DND-41 (cell line): Measurements from ENCODE around the gene NFIL3.

Source experiments
- ATAC-seq: fragments of 200-7000 bp; cut with Tn5 transposase; 3 replicates; pipeline ENCODE4 v1.9.1; 2021; ENCODE audit warnings: low read depth; ENCODE audit not compliant: insufficient read depth
- DNase-seq: peaks from one replicate; pipeline ENCODE4 v3.0.0-alpha.2; 2020
- H2AFZ ChIP-seq: 2 replicates; pipeline ENCODE4 v1.6.0; 2012; ENCODE audit warnings: low read depth, low read length
- H3K27ac ChIP-seq: 2 replicates; pipeline ENCODE4 v1.5.1; 2012; ENCODE audit warnings: low read length, inconsistent platforms
- H3K27me3 ChIP-seq: fragments of 200-600 bp; sonication (generic); 2 replicates; pipeline ENCODE4 v1.6.0; 2012; ENCODE audit warnings: low read length, mild to moderate bottlenecking, inconsistent platforms; ENCODE audit not compliant: insufficient read depth, poor library complexity
- H3K36me3 ChIP-seq: 2 replicates; pipeline ENCODE4 v1.5.1; 2012; ENCODE audit warnings: low read length, inconsistent platforms; ENCODE audit not compliant: insufficient read depth
- H3K4me1 ChIP-seq: 2 replicates; pipeline ENCODE4 v1.5.1; 2012; ENCODE audit warnings: mild to moderate bottlenecking, low read length; ENCODE audit not compliant: insufficient read depth
- H3K4me2 ChIP-seq: 2 replicates; pipeline ENCODE4 v1.6.0; 2012; ENCODE audit warnings: mild to moderate bottlenecking, moderate library complexity, low read length, inconsistent platforms; ENCODE audit not compliant: insufficient read depth
- H3K4me3 ChIP-seq, 2 experiments: fragments of 200-600 bp in 1 of 2; shearing (Covaris generic) in 1 of 2; 2 replicates each; pipeline ENCODE4 v1.5.1; 2012 to 2016; ENCODE audit warnings: inconsistent platforms in 2 of 2, low read length in 2 of 2, mild to moderate bottlenecking in 2 of 2, low read depth in 1 of 2, moderate library complexity in 1 of 2
- H3K79me2 ChIP-seq: 2 replicates; pipeline ENCODE4 v1.6.0; 2012; ENCODE audit warnings: low read length, inconsistent platforms; ENCODE audit not compliant: insufficient read depth
- H3K9ac ChIP-seq: 2 replicates; pipeline ENCODE4 v1.6.0; 2012; ENCODE audit warnings: low read depth, mild to moderate bottlenecking, inconsistent platforms, low read length, moderate library complexity
- H3K9me3 ChIP-seq: 2 replicates; pipeline ENCODE4 v1.5.1; 2012; ENCODE audit warnings: low read length, moderate library complexity, mild to moderate bottlenecking, inconsistent platforms; ENCODE audit not compliant: insufficient read depth, severe bottlenecking
- H4K20me1 ChIP-seq: 2 replicates; pipeline ENCODE4 v1.6.0; 2012; ENCODE audit warnings: low read length; ENCODE audit not compliant: insufficient read depth
- EZH2 ChIP-seq: IDR thresholded peaks from 3 replicates; pipeline ENCODE4 v1.6.1; 2012; ENCODE audit warnings: borderline replicate concordance, low read depth, mild to moderate bottlenecking, moderate library complexity, low read length, inconsistent platforms; ENCODE audit not compliant: severe bottlenecking
- TF ChIP-seq, protein P1 (sequence below): IDR thresholded peaks from 2 replicates; pipeline ENCODE4 v1.5.1; 2012; ENCODE audit warnings: borderline replicate concordance, low read length, moderate library complexity, mild to moderate bottlenecking; ENCODE audit not compliant: poor library complexity, severe bottlenecking; ENCODE audit errors: extremely low read depth

Gene NFIL3

GRCh38 chr9:91412941-91413340, 10.7 kb downstream of the NFIL3 start:
- H4K20me1 ChIP-seq = no peaks in the 10 kb centered on the region
- no peak for TF ChIP-seq EZH2
- TF ChIP-seq, protein P1, sequence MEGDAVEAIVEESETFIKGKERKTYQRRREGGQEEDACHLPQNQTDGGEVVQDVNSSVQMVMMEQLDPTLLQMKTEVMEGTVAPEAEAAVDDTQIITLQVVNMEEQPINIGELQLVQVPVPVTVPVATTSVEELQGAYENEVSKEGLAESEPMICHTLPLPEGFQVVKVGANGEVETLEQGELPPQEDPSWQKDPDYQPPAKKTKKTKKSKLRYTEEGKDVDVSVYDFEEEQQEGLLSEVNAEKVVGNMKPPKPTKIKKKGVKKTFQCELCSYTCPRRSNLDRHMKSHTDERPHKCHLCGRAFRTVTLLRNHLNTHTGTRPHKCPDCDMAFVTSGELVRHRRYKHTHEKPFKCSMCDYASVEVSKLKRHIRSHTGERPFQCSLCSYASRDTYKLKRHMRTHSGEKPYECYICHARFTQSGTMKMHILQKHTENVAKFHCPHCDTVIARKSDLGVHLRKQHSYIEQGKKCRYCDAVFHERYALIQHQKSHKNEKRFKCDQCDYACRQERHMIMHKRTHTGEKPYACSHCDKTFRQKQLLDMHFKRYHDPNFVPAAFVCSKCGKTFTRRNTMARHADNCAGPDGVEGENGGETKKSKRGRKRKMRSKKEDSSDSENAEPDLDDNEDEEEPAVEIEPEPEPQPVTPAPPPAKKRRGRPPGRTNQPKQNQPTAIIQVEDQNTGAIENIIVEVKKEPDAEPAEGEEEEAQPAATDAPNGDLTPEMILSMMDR = no peak
- H3K79me2 ChIP-seq = peaks cover 2% of the 10 kb centered on the region; the same call in 1 of the 2 replicates
- H3K4me3 ChIP-seq = no peak overlapping the region
- H3K4me2 ChIP-seq = no peak overlapping the region
- no peak overlapping the region for H3K9ac ChIP-seq
- H3K27me3 ChIP-seq = no peaks in the 10 kb centered on the region
- DNase-seq (no peak), ATAC-seq (no peak)
- no peaks in the 10 kb centered on the region for H3K4me1 ChIP-seq
- peaks cover 7% of the 10 kb centered on the region; the same call in 1 of the 2 replicates for H3K36me3 ChIP-seq
- no peak overlapping the region for H3K27ac ChIP-seq
- no peaks in the 10 kb centered on the region for H3K9me3 ChIP-seq
- no peak overlapping the region for H2AFZ ChIP-seq

DNA sequence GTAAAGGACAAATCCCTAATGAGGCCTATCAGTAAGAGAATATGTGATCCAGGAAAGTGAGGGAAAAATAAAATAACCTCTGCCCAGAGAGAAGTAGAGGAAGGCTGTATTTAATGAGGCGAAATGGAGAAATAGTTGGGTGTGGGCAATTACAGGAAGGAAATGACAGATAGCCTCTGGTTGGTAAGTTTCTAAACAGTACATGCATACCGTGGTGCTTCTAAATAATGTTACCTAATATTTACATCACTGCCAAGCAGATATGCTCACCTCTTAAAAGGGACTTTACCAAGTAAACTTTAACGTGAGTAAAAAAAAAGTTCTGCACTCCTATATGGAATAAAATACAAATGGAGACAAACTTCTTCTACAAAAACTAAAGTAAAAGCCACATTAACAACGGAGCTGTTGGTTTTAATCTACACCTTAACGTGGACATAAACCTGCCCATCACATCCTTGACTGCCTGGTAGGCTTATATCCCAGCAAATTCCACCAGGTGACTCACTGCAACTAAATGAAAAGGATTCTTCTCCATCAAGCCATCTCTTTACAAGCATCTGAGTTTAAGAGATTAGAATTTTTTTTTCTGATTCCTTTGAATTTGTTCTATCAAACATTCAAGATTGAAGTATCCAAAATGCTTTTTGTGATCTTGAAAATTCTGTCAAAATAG, 12.4 kb downstream of the NFIL3 start:
- ATAC-seq (no peak), DNase-seq (no peak)
- Histone ChIP-seq H3K27me3 (no peaks in the 10 kb centered on the region), H3K9me3 (no peaks in the 10 kb centered on the region), H3K4me2 (no peak overlapping the region), H4K20me1 (no peaks in the 10 kb centered on the region), H3K4me3 (no peak overlapping the region), H3K36me3 (peaks cover 7% of the 10 kb centered on the region; the same call in 1 of the 2 replicates), H3K4me1 (no peaks in the 10 kb centered on the region), H3K9ac (no peak overlapping the region), H3K79me2 (peaks cover 2% of the 10 kb centered on the region; the same call in 1 of the 2 replicates), H3K27ac (no peak overlapping the region), H2AFZ (no peak overlapping the region)
- TF ChIP-seq, protein P1 = no peak
- TF ChIP-seq EZH2 = no peak

DNA sequence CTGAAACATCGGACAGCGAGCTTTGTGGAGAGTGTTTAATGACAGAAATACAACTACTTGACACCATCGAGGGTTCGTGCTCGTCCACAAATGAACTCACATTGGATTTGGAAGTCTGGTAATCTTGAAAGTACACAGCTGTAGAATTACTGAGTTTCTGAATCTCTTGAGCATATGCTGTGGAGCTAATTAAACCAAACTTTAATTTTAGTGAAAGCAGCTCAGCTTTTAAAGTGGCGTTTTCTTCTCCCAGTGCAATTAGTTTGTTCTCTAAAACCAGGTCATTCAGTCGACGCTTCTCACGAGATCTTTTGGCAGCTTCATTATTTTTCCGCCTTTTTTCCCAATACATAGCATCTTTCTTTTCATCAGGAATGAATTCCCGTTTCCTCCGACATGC, 13.5 kb downstream of the NFIL3 start:
- DNase-seq = no peak
- Histone ChIP-seq H3K9ac (no peak overlapping the region), H3K79me2 (peaks cover under 1% of the 10 kb centered on the region; the same call in 1 of the 2 replicates), H3K4me1 (no peaks in the 10 kb centered on the region), H4K20me1 (no peaks in the 10 kb centered on the region), H3K27me3 (no peaks in the 10 kb centered on the region), H3K4me3 (no peak overlapping the region), H3K4me2 (no peak overlapping the region), H2AFZ (no peak overlapping the region), H3K36me3 (peaks cover 7% of the 10 kb centered on the region; the same call in 1 of the 2 replicates), H3K27ac (no peak overlapping the region), H3K9me3 (no peaks in the 10 kb centered on the region)
- TF ChIP-seq, protein P1 = no peak
- no peak for TF ChIP-seq EZH2
- ATAC-seq = no peak

- Histone ChIP-seq H3K9me3 (no peaks in the 10 kb centered on the region), H3K36me3 (peaks cover 7% of the 10 kb centered on the region; the same call in 1 of the 2 replicates), H3K4me1 (no peaks in the 10 kb centered on the region), H4K20me1 (no peaks in the 10 kb centered on the region), H2AFZ (no peak overlapping the region), H3K4me3 (no peak overlapping the region), H3K27me3 (no peaks in the 10 kb centered on the region), H3K4me2 (no peak overlapping the region), H3K79me2 (no peaks in the 10 kb centered on the region), H3K27ac (no peak overlapping the region), H3K9ac (no peak overlapping the region)
- TF ChIP-seq EZH2 = no peak
- TF ChIP-seq, protein P1 = no peak
- ATAC-seq (no peak), DNase-seq (no peak)
Observed at GRCh38 chr9:91408475-91408874, 15.2 kb downstream of the NFIL3 start.
